Endothelial cell of umbilical vein (primary cell): ENCODE results near the gene ASXL2. TPM values are rescaled to one million over a fixed set of nuclear protein-coding genes. Genes with fewer than 3 reads are reported as not detected.

Experiments used
- BruUV-seq: library from RNA; stranded (reverse); fragments of 400-500 nt; replicated peaks from 2 replicates; lab custom pipeline; 2021; lab: Mats Ljungman, UMichigan
- CTCF ChIA-PET: fragments of 300-600, 350-600 bp; sonication (Branson Sonifier 250); formaldehyde crosslinking; loops from one replicate; lab custom pipeline; 2021; ENCODE audit warnings: antibody characterized with exemption, inconsistent platforms; lab: Charles Lee
- POLR2A ChIA-PET: fragments of 300-600, 350-600 bp; sonication (Branson Sonifier 250); formaldehyde crosslinking; loops from one replicate; lab custom pipeline; 2021; ENCODE audit warnings: antibody characterized with exemption, inconsistent platforms; lab: Charles Lee
- DNase-seq: peaks from one replicate; pipeline ENCODE4 v3.0.0-alpha.2; 2011; ENCODE audit warnings: low read depth, low spot score
- FAIRE-seq: peaks from 2 replicates; lab custom pipeline; 2011; peaks lifted over from hg19 to GRCh38; lab: Jason Lieb, UNC
- H2AFZ ChIP-seq: 2 replicates; pipeline ENCODE4 v1.6.0; 2012; ENCODE audit warnings: low read depth, low read length, control low read depth, inconsistent platforms
- H3K27ac ChIP-seq: 2 replicates; pipeline ENCODE4 v1.5.1; 2011; ENCODE audit warnings: low read depth, mild to moderate bottlenecking, control low read depth, low read length, moderate library complexity; ENCODE audit not compliant: insufficient read depth
- H3K27me3 ChIP-seq, 2 experiments: 2 replicates each; pipeline versions ENCODE4 v1.6.0 to v1.6.1; 2011; ENCODE audit warnings: low read length in 2 of 2, mixed read lengths in 1 of 2; ENCODE audit not compliant: control insufficient read depth in 2 of 2, insufficient read depth in 2 of 2
- H3K36me3 ChIP-seq, 2 experiments: 2 replicates in 1 of 2; 3 replicates in 1 of 2; pipeline ENCODE4 v1.5.1; 2011; ENCODE audit warnings: low read length in 2 of 2, mild to moderate bottlenecking in 1 of 2, moderate library complexity in 1 of 2; ENCODE audit not compliant: control insufficient read depth in 2 of 2, insufficient read depth in 2 of 2; ENCODE audit errors: extremely low read depth in 1 of 2
- H3K4me1 ChIP-seq: 3 replicates; pipeline ENCODE4 v1.5.1; 2011; ENCODE audit warnings: mild to moderate bottlenecking, low read length; ENCODE audit not compliant: control insufficient read depth, insufficient read depth; ENCODE audit errors: extremely low read depth
- H3K4me2 ChIP-seq: 2 replicates; pipeline ENCODE4 v1.6.1; 2011; ENCODE audit warnings: low read length, control low read depth, mixed read lengths; ENCODE audit not compliant: insufficient read depth
- H3K4me3 ChIP-seq, 3 experiments: fragments of 200-600 bp in 1 of 3; sonication (generic), shearing (Covaris generic) in 1 of 3; replicated peaks in 1 of 3; 2 replicates each; pipeline ENCODE4 v1.5.1; 2011 to 2016; ENCODE audit warnings: control low read depth in 3 of 3, low read length in 3 of 3, mild to moderate bottlenecking in 2 of 3, inconsistent platforms in 1 of 3, low read depth in 1 of 3, moderate library complexity in 1 of 3; ENCODE audit not compliant: insufficient read depth in 1 of 3
- H3K79me2 ChIP-seq: 2 replicates; pipeline ENCODE4 v1.6.0; 2012; ENCODE audit warnings: low read length, inconsistent platforms; ENCODE audit not compliant: control insufficient read depth, insufficient read depth
- H3K9ac ChIP-seq: replicated peaks from 2 replicates; pipeline ENCODE3; 2011; ENCODE audit warnings: low read length, control low read depth; ENCODE audit not compliant: insufficient read depth; ENCODE audit errors: extremely low read depth
- H3K9me1 ChIP-seq: replicated peaks from 3 replicates; pipeline ENCODE4 v1.6.0; 2011; ENCODE audit warnings: mild to moderate bottlenecking, low read length; ENCODE audit not compliant: control insufficient read depth, insufficient read depth; ENCODE audit errors: extremely low read depth
- H3K9me3 ChIP-seq: replicated peaks from 2 replicates; pipeline ENCODE4 v1.5.1; 2012; ENCODE audit warnings: low read length, inconsistent platforms; ENCODE audit not compliant: control insufficient read depth, insufficient read depth
- H4K20me1 ChIP-seq: replicated peaks from 2 replicates; pipeline ENCODE3; 2011; ENCODE audit warnings: mild to moderate bottlenecking, low read length; ENCODE audit not compliant: control insufficient read depth, insufficient read depth; ENCODE audit errors: extremely low read depth
- EZH2 ChIP-seq: IDR thresholded peaks from 2 replicates; pipeline ENCODE4 v1.6.1; 2012; ENCODE audit warnings: borderline replicate concordance, low read depth, mild to moderate bottlenecking, moderate library complexity, low read length, inconsistent platforms; ENCODE audit not compliant: severe bottlenecking
- FOS ChIP-seq: IDR thresholded peaks from 2 replicates; pipeline ENCODE4 v1.6.1; 2011; ENCODE audit warnings: mild to moderate bottlenecking, low read length, moderate library complexity, borderline replicate concordance; ENCODE audit not compliant: insufficient read depth
- GATA2 ChIP-seq: IDR thresholded peaks from 2 replicates; pipeline ENCODE4 v1.7.0; 2011; ENCODE audit warnings: low read depth, mild to moderate bottlenecking, moderate library complexity, mixed read lengths, low read length; ENCODE audit not compliant: insufficient read length, insufficient read depth
- JUN ChIP-seq: IDR thresholded peaks from 2 replicates; pipeline ENCODE4 v1.6.1; 2011; ENCODE audit warnings: borderline replicate concordance, low read depth; ENCODE audit not compliant: insufficient read length, insufficient read depth
- MAX ChIP-seq: IDR thresholded peaks from 2 replicates; pipeline ENCODE4 v1.6.1; 2011; ENCODE audit not compliant: insufficient read depth, insufficient read length
- MYC ChIP-seq: IDR thresholded peaks from one replicate; pipeline ENCODE4 v1.6.1; 2011; ENCODE audit warnings: mild to moderate bottlenecking, low read depth, low read length
- POLR2A ChIP-seq: IDR thresholded peaks from 2 replicates; pipeline ENCODE4 v1.6.1; 2012; ENCODE audit warnings: low read depth, mild to moderate bottlenecking, control low read depth, low read length
- POLR2AphosphoS5 ChIP-seq: IDR thresholded peaks from 2 replicates; pipeline ENCODE4 v1.6.1; 2012; ENCODE audit warnings: low read depth, mild to moderate bottlenecking, control low read depth, low read length, moderate library complexity; ENCODE audit not compliant: insufficient read depth
- dilution Hi-C: fragments of 300-500 bp; cut with MboI; formaldehyde crosslinking; loops from one replicate; pipeline ENCODE4 v1.15.0; 2019; ENCODE audit warnings: low sequenced_read_pairs; ENCODE audit not compliant: extremely low pct_ligation_motif_present
- intact Hi-C: fragments of 100-400 bp; cut with micrococcal nuclease; formaldehyde crosslinking; loops from one replicate; pipeline ENCODE4 v1.10.0; 2022
- polyA plus RNA-seq, 4 experiments: library from polyadenylated mRNA; depleted of rRNA in 3 of 4; stranded (reverse) in 3 of 4; unstranded in 1 of 4; fragments of >200 nt; gene quantifications; 2 replicates each; pipeline versions ENCODE4 v1.2.1 to v1.2.3, GENCODE V29; 2011 to 2012; ENCODE audit warnings: missing spikeins in 1 of 4
- total RNA-seq: library from RNA; stranded (reverse); gene quantifications from 2 replicates; pipeline ENCODE4 v1.2.3, GENCODE V29; 2021
- TF ChIP-seq, protein P1 (sequence below), 2 donors: IDR thresholded peaks; 1 replicate in 1 of 2; 2 replicates in 1 of 2; pipeline ENCODE4 v1.5.1; 2011; ENCODE audit warnings: low read length in 2 of 2, mild to moderate bottlenecking in 2 of 2, moderate library complexity in 2 of 2, control low read depth in 1 of 2, inconsistent platforms in 1 of 2, low read depth in 1 of 2; ENCODE audit not compliant: insufficient read depth in 1 of 2; ENCODE audit errors: extremely low read depth in 1 of 2

ASXL2 gene
- total and polyA plus RNA-seq, 2 donors (not counting 3 experiments of a cell fraction or from before 2014, with no cell fraction given) = 6.1 to 33.8 TPM

DNA sequence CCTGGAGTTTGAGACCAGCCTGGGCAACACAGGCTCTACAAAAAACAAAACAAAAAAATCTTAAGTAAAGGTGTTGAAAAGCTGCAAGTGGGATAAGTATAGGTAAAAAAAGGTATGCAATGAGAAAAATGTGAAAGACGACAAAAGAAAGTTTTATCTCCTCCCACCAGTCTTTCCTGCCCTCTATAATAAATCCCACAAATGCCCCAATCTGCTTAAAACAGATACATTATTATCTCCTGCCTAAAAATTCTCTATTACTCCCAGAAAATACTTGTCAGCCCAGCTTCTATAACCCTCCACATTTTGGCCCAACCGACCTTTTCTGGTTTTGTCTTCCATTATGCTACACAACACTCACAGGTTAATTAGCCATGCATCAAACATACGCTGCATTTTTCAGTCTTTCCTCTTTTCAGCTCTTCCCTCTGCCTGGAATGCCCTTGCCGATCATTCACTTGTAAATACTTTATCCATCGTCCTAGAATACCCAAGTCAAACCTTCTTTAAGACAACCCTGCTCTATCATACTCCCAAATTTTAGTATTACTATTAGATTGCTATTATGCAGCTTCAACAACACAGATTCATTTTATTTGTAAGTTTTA lies 10.8 kb downstream of the ASXL2 start:
- no peak overlapping the region for H3K27ac ChIP-seq
- H3K36me3 ChIP-seq = peaks cover 0 to 2% of the 10 kb centered on the region in 2 experiments
- dilution Hi-C loops = no loop called here
- peaks cover 5% of the 10 kb centered on the region for H4K20me1 ChIP-seq
- H3K9me3 ChIP-seq = no peaks in the 10 kb centered on the region
- H3K79me2 ChIP-seq = peaks cover 71% of the 10 kb centered on the region
- no peak for TF ChIP-seq FOS
- TF ChIP-seq, protein P1, sequence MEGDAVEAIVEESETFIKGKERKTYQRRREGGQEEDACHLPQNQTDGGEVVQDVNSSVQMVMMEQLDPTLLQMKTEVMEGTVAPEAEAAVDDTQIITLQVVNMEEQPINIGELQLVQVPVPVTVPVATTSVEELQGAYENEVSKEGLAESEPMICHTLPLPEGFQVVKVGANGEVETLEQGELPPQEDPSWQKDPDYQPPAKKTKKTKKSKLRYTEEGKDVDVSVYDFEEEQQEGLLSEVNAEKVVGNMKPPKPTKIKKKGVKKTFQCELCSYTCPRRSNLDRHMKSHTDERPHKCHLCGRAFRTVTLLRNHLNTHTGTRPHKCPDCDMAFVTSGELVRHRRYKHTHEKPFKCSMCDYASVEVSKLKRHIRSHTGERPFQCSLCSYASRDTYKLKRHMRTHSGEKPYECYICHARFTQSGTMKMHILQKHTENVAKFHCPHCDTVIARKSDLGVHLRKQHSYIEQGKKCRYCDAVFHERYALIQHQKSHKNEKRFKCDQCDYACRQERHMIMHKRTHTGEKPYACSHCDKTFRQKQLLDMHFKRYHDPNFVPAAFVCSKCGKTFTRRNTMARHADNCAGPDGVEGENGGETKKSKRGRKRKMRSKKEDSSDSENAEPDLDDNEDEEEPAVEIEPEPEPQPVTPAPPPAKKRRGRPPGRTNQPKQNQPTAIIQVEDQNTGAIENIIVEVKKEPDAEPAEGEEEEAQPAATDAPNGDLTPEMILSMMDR (IDR thresholded peaks at IDR 0.05; ENCODE audit: extremely low read depth in 1 of 2, insufficient read depth in 1 of 2, low read depth in 1 of 2, low read length in 2 of 2) = no peak
- TF ChIP-seq EZH2 = no peak
- no peak for TF ChIP-seq MAX
- TF ChIP-seq POLR2AphosphoS5 = no peak
- no peak for TF ChIP-seq JUN
- no peak for TF ChIP-seq POLR2A
- no peak for TF ChIP-seq GATA2
- TF ChIP-seq MYC = no peak
- CTCF ChIA-PET = interaction anchor here (2.9 kb wide), 1 partner anchor 16 kb away, joined by 14 read pairs; no protein-coding TSS in a partner anchor
- no peaks in the 10 kb centered on the region for H3K4me1 ChIP-seq
- DNase-seq = no peak
- no peak for FAIRE-seq
- H3K9ac ChIP-seq = no peak overlapping the region
- H2AFZ ChIP-seq = no peak overlapping the region
- POLR2A ChIA-PET = no interaction called here
- no peak overlapping the region for H3K4me3 ChIP-seq
- no peaks in the 10 kb centered on the region for H3K9me1 ChIP-seq
- intact Hi-C loops = no loop called here
- no TSS peak for BruUV-seq
- no peaks in the 10 kb centered on the region for H3K27me3 ChIP-seq
- H3K4me2 ChIP-seq = no peak overlapping the region
